Measurements from ENCODE around the gene ADAMTS7.
A peak's percentile ranks its signal among the peaks of the same experiment; 100 is the strongest.

ADAMTS7 gene

DNA sequence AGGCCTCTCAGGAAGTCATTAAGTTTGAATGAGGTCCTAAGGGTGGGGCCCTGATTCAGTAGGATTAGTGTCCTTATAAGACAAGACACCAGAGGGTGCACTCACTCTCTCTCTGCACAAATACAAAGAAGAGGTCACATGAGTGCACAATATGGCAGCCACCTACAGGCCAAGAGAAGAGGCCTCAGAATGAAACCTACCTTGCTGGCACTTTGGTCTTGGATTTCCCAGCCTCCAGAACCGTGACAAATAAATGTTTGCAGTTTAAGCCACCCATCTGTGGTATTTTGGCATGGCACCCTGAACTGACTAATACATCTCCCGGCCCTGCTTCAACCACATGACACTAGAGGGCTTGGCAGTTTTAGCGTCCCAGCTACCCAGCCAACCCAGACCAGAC, 96.4 kb downstream of the ADAMTS7 start:
- no peak for DNase-seq

DNA sequence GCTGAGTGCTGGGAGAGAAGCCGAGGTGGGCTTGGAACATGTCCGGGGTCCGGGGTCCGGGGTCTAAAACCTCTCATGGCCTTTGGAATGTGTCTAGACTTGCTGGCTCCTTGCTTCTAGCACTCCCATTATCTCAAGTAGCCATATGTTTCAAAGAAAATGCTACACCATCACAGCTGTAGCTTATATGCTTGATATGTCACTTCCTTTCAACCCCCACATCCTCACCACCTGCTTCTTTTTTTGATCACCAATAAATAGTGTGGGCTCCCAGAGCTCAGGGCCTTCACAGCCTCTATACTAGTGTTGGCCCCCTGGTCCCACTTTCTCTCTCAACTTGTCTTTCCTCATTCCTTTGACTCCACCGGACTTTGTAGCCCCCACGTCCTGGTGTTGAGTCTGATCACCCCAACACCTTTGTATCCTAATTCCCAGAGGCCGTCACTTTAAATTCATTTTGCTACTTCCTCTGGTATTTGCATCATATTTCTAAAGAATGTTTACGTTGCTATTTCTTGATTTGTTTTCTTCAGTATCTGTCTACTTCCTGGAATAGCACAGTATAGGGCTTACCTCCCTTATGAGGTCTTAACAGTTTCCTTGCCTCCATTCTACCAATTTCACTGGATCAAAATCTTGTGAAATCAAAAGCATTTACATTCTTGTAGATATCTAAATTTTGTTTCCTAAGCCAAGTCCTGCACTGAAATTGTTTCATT, 98.3 kb downstream of the ADAMTS7 start:
- no peak for DNase-seq

DNA sequence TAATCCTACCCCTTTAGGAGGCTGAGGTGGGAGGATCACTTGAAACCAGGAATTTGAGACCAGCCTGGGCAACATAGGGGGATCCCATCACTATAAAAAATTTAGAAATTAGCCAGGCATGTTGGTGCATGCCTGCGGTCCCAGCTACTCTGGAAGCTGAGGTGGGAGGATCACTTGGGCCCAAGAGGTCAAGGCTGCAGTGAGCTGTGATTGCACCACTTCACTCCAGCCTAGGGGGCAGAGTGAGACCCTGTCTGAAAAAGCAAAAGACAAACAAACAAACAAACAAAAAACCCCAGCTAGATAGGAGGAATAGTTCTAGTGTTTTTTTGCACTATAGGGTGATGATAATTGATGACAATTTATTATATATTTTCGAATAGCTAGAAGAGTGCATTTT, 99.6 kb downstream of the ADAMTS7 start:
- DNase-seq = no peak

DNA sequence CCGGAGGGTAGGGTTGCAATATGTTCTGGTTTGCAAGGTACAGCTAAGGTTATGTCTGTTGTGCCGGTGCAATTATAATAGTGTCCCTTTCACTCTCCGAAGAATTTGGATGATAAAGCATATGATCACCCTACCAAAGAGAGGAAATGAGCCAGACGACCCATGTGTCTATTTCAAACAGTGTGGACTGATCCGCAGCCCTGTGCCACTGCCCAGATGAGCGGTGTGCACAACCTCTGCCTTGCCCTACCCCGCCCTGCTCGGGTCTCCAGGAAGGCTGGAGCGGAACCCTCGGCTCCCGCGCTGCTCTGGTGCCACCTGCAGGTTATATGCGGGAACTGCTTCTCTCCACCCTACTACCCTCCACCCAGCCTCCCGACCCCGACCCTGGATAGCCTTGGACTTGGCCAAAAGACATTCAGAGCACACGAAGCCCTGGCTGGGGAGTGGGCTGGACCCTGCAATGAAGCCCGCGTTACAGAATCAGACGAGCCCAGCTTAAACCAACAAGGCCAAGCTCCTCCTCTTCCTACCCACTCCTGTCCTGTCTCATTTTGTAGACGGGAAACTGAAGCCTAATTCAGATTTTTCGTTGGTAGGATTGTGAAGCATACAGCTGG, 101.9 kb downstream of the ADAMTS7 start:
- peak; percentile 70 to 71 for DNase-seq

Data from stimulated activated CD4-positive, alpha-beta T cell treated with anti-CD3 and anti-CD28 coated beads, Interleukin-2, amount 100 ng/mL, for 48 hours (primary cell).